ENCODE results near the gene ZFYVE19. TPM values are rescaled to one million over a fixed set of nuclear protein-coding genes. Genes with fewer than 3 reads are reported as not detected.

ZFYVE19 gene
- total and polyA plus RNA-seq, 4 experiments from 2014 or later: 10.4 to 35.0 (median 27.2) TPM

DNA sequence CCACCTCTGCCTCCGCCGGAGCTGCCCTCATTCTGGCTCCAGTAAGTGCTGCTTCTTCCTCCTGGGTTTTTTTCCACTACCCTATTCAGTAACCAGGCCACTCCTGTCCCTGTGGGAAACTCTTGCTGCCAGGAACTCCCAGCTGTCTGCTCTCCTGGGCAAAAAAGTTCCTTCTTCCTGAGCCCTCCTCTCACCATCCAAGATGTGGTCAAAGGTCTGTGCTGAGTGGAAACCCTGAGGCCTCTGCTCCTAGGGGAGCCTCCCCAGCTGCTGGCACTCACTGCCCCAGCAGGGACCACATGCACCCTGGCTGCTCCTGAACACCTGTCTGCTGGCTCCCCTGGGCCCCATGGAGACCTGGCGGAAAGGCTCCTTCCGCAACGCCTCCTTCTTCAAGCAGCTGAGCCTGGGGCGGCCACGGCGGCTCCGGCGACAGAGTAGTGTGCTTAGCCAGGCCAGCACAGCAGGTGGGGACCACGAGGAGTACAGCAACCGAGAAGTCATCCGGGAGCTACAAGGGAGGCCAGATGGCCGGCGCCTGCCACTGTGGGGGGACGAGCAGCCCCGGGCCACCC is 36.7 kb upstream of the ZFYVE19 start:
- H3K27ac Mint-ChIP-seq: peak overlapping the region in 6 of 7 donors; percentile 42 to 78 (median 74)
- Histone ChIP-seq H3K4me3 (ENCODE audit: low read length in 2 of 2) (no peak overlapping the region), H3K27me3 (ENCODE audit: insufficient read depth, low read length) (no peaks in the 10 kb centered on the region), H3K4me1 (ENCODE audit: insufficient read depth, low read length) (peaks cover 7% of the 10 kb centered on the region), H3K9me3 (ENCODE audit: control insufficient read depth in 1 of 2, low read length in 2 of 2) (no peaks in the 10 kb centered on the region), H3K27ac (ENCODE audit: low read depth, low read length) (no peak overlapping the region), H3K36me3 (ENCODE audit: insufficient read depth, low read length) (peaks cover 24% of the 10 kb centered on the region)
- H3K9me3 Mint-ChIP-seq: peaks cover 0 to 2% (median 0%) of the 10 kb centered on the region in 8 donors
- DNase-seq: no peak
- ChIA-PET CTCF (ENCODE audit: partially characterized antibody) (interaction anchor here (2.5 kb wide), 1 partner anchor 12 kb away, joined by 9 read pairs; no protein-coding TSS in a partner anchor), POLR2A (ENCODE audit: partially characterized antibody) (interaction anchor here (1.5 kb wide), 1 partner anchor 19 kb away, joined by 4 read pairs; no protein-coding TSS in a partner anchor)
- H3K4me3 Mint-ChIP-seq: no peak overlapping the region
- no peaks in the 10 kb centered on the region for H3K27me3 Mint-ChIP-seq
- peaks cover 8 to 37% of the 10 kb centered on the region in 2 donors for H3K36me3 Mint-ChIP-seq
- intact Hi-C loops (cut with micrococcal nuclease): no loop called here
- peaks cover 4 to 29% (median 19%) of the 10 kb centered on the region in 4 donors for H3K4me1 Mint-ChIP-seq

DNA sequence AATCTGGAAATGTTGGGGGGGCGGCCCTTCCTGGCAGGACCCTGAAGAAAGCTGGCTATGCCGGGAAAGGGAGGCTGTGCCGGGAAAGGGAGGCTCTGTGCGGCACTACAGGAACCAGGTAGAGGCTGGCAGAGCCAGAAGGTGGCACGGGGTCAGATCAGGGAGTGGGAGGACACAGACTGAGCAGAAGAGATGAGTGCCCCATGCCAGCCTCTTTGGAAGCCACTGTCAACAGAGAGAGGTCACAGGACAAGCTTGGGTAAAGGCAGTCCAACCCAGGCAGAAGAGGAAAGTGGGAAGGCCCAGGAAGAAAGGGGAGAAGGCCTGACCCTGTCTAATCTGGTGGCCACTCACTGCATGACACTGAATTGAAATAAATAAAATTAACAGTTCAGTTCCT is 35.6 kb upstream of the ZFYVE19 start:
- H3K36me3 Mint-ChIP-seq: peaks cover 8 to 41% of the 10 kb centered on the region in 2 donors
- H3K27me3 Mint-ChIP-seq: no peaks in the 10 kb centered on the region
- peaks cover 34% of the 10 kb centered on the region for H3K36me3 ChIP-seq (ENCODE audit: insufficient read depth, low read length)
- no peaks in the 10 kb centered on the region for H3K9me3 ChIP-seq (ENCODE audit: control insufficient read depth in 1 of 2, low read length in 2 of 2)
- intact Hi-C loops (cut with micrococcal nuclease): no loop called here
- H3K4me1 ChIP-seq (ENCODE audit: insufficient read depth, low read length): no peaks in the 10 kb centered on the region
- H3K27me3 ChIP-seq (ENCODE audit: insufficient read depth, low read length): no peaks in the 10 kb centered on the region
- peak overlapping the region in 2 of 7 donors; percentile 29 to 85 for H3K27ac Mint-ChIP-seq
- CTCF ChIA-PET (ENCODE audit: partially characterized antibody): interaction anchor here (1.2 to 2.5 kb wide), 2 partner anchors 11 kb away, joined by 4 to 9 read pairs; no protein-coding TSS in a partner anchor
- POLR2A ChIA-PET (ENCODE audit: partially characterized antibody): interaction anchor here (1.2 kb wide), 1 partner anchor 17 kb away, joined by 4 read pairs; the partner anchor contains the start of gene RMDN3
- H3K4me1 Mint-ChIP-seq: peaks cover 0 to 19% (median 11%) of the 10 kb centered on the region in 4 donors
- no peak overlapping the region for H3K4me3 Mint-ChIP-seq
- DNase-seq: no peak
- peaks cover 0 to 2% (median 0%) of the 10 kb centered on the region in 8 donors for H3K9me3 Mint-ChIP-seq
- no peak overlapping the region for H3K4me3 ChIP-seq (ENCODE audit: low read length in 2 of 2)
- no peak overlapping the region for H3K27ac ChIP-seq (ENCODE audit: low read depth, low read length)

DNA sequence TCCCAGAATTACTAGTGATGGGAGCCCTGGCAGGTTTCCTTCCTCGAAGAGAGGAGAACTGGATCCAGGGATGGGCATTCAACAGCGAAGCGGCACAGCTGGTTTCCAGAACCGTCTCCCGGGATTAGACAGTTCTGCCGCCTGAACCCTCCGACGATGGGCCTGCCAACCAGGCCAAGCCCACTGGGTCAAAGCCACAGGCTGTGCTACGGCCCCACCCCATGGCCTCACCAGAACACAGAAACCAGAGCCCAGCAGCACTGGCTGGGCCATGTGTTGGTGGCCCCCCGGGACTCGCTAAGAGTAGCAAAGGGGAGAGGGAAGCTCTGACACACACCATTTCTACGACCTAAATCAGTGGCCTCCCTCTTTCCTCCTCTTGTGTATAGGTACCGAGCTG is 34.9 kb upstream of the ZFYVE19 start:
- Mint-ChIP-seq H3K4me1 (peaks cover 6 to 24% (median 16%) of the 10 kb centered on the region in 4 donors), H3K27me3 (no peaks in the 10 kb centered on the region), H3K27ac (no peak overlapping the region), H3K4me3 (no peak overlapping the region), H3K9me3 (peaks cover 0 to 2% (median 0%) of the 10 kb centered on the region in 8 donors), H3K36me3 (peaks cover 14 to 48% of the 10 kb centered on the region in 2 donors)
- no peak for DNase-seq
- ChIA-PET POLR2A (ENCODE audit: partially characterized antibody) (interaction anchor here (1.2 to 2.1 kb wide), 2 partner anchors 8 to 17 kb away, joined by 4 to 8 read pairs; partner anchors contain the start of genes GCHFR and RMDN3), CTCF (ENCODE audit: partially characterized antibody) (interaction anchor here (1.2 to 1.9 kb wide), 2 partner anchors 10 to 92 kb away, joined by 4 read pairs; no protein-coding TSS in a partner anchor)
- Histone ChIP-seq H3K9me3 (ENCODE audit: control insufficient read depth in 1 of 2, low read length in 2 of 2) (no peaks in the 10 kb centered on the region), H3K27ac (ENCODE audit: low read depth, low read length) (no peak overlapping the region), H3K4me3 (ENCODE audit: low read length in 2 of 2) (no peak overlapping the region), H3K27me3 (ENCODE audit: insufficient read depth, low read length) (no peaks in the 10 kb centered on the region), H3K36me3 (ENCODE audit: insufficient read depth, low read length) (peaks cover 40% of the 10 kb centered on the region), H3K4me1 (ENCODE audit: insufficient read depth, low read length) (peaks cover 4% of the 10 kb centered on the region)
- intact Hi-C loops (cut with micrococcal nuclease): no loop called here

DNA sequence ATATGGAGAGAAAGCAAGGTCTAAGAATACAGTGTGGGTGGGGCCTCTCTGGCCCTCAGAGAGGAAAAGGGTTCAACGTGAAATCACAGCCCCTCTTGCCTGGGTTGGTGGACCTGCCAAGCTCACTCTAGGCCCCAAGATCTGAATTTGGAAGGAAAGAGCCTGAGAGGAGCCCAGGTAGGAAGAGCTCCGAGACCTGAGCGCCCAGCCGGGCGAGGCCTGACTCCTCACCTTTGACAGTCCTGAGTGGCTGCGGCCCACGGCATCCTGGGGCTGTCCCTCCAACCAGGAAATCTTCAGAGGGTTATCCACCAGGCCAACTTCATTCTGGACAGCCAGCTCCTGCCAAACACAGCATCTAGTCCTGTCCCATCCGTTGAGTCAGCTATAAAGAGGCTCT is 33.4 kb upstream of the ZFYVE19 start:
- Histone ChIP-seq H3K9me3 (ENCODE audit: control insufficient read depth in 1 of 2, low read length in 2 of 2) (no peaks in the 10 kb centered on the region), H3K4me3 (ENCODE audit: low read length in 2 of 2) (no peak overlapping the region), H3K36me3 (ENCODE audit: insufficient read depth, low read length) (peaks cover 46% of the 10 kb centered on the region), H3K27ac (ENCODE audit: low read depth, low read length) (no peak overlapping the region), H3K4me1 (ENCODE audit: insufficient read depth, low read length) (peaks cover 6% of the 10 kb centered on the region), H3K27me3 (ENCODE audit: insufficient read depth, low read length) (no peaks in the 10 kb centered on the region)
- peak overlapping the region in 1 of 7 donors; percentile 43 for H3K27ac Mint-ChIP-seq
- H3K4me3 Mint-ChIP-seq: no peak overlapping the region
- H3K27me3 Mint-ChIP-seq: no peaks in the 10 kb centered on the region
- DNase-seq: no peak
- ChIA-PET POLR2A (ENCODE audit: partially characterized antibody) (interaction anchor here (0.6 to 2.1 kb wide), 2 partner anchors 9 to 204 kb away, joined by 4 to 8 read pairs; partner anchors contain the start of genes GCHFR and RPUSD2), CTCF (ENCODE audit: partially characterized antibody) (interaction anchor here (1.5 to 1.9 kb wide), 2 partner anchors 9 to 94 kb away, joined by 4 to 8 read pairs; no protein-coding TSS in a partner anchor)
- H3K36me3 Mint-ChIP-seq: peaks cover 14 to 50% of the 10 kb centered on the region in 2 donors
- peaks cover 0 to 2% (median 0%) of the 10 kb centered on the region in 8 donors for H3K9me3 Mint-ChIP-seq
- intact Hi-C loops (cut with micrococcal nuclease): no loop called here
- peaks cover 6 to 24% (median 15%) of the 10 kb centered on the region in 4 donors for H3K4me1 Mint-ChIP-seq

DNA sequence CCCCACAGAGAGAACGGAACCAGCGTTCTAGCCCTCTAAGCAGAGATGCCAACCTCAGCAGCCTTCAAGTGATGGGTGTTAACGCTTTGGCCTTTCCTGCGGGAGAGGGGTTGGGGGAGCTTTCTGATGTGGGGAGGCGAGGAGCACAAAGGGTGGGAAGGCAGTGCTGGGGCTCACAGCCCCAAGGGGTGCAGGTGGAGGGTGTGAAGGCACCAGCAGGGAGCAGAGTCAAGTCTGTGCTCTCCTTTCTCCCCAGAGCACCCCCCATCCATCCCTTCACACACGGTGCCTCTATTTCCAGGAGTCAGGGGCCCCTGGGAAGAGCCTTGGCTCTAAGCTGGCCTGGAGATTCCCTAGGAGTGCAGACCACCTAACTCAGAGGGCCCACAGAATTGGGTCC is 33.0 kb upstream of the ZFYVE19 start:
- DNase-seq: no peak
- ChIA-PET POLR2A (ENCODE audit: partially characterized antibody) (interaction anchor here (2.1 kb wide), 1 partner anchor 10 kb away, joined by 8 read pairs; the partner anchor contains the start of gene GCHFR), CTCF (ENCODE audit: partially characterized antibody) (interaction anchor here (1.5 kb wide), 1 partner anchor 9 kb away, joined by 8 read pairs; no protein-coding TSS in a partner anchor)
- Histone ChIP-seq H3K27ac (ENCODE audit: low read depth, low read length) (no peak overlapping the region), H3K9me3 (ENCODE audit: control insufficient read depth in 1 of 2, low read length in 2 of 2) (no peaks in the 10 kb centered on the region), H3K27me3 (ENCODE audit: insufficient read depth, low read length) (no peaks in the 10 kb centered on the region), H3K4me3 (ENCODE audit: low read length in 2 of 2) (no peak overlapping the region), H3K36me3 (ENCODE audit: insufficient read depth, low read length) (peaks cover 50% of the 10 kb centered on the region), H3K4me1 (ENCODE audit: insufficient read depth, low read length) (peaks cover 6% of the 10 kb centered on the region)
- Mint-ChIP-seq H3K4me3 (no peak overlapping the region), H3K27ac (no peak overlapping the region), H3K4me1 (peaks cover 6 to 24% (median 11%) of the 10 kb centered on the region in 4 donors), H3K27me3 (no peaks in the 10 kb centered on the region), H3K36me3 (peaks cover 14 to 48% of the 10 kb centered on the region in 2 donors), H3K9me3 (peaks cover 0 to 2% (median 0%) of the 10 kb centered on the region in 8 donors)
- intact Hi-C loops (cut with micrococcal nuclease): no loop called here

DNA sequence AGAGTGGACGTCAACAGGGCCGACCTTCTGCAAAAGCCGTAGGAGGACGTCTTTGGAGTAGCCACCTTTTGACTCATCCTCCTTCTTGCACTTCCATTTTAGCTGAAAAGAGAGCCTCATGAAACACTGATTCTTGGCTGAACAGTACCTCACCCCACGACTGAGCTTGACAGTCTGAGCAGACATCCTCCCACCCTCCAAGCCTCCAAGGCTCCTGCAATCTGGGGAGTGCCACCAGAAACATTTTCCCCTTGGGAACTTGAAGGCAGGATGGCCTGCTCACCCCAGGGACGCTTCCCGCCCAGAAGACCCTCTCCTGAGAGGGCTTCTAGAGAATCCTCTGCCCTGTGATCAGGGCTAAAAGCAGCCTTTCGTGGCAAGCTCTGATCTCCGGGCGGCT is 31.9 kb upstream of the ZFYVE19 start:
- Histone ChIP-seq H3K36me3 (ENCODE audit: insufficient read depth, low read length) (peaks cover 61% of the 10 kb centered on the region), H3K27me3 (ENCODE audit: insufficient read depth, low read length) (no peaks in the 10 kb centered on the region), H3K9me3 (ENCODE audit: control insufficient read depth in 1 of 2, low read length in 2 of 2) (no peaks in the 10 kb centered on the region), H3K27ac (ENCODE audit: low read depth, low read length) (no peak overlapping the region), H3K4me1 (ENCODE audit: insufficient read depth, low read length) (peaks cover 6% of the 10 kb centered on the region), H3K4me3 (ENCODE audit: low read length in 2 of 2) (no peak overlapping the region)
- CTCF ChIA-PET (ENCODE audit: partially characterized antibody): interaction anchor here (1.4 kb wide), 1 partner anchor 10 kb away, joined by 8 read pairs; no protein-coding TSS in a partner anchor
- Mint-ChIP-seq H3K27me3 (no peaks in the 10 kb centered on the region), H3K27ac (peak overlapping the region in 1 of 7 donors; percentile 32), H3K36me3 (peaks cover 18 to 49% of the 10 kb centered on the region in 2 donors), H3K4me1 (peaks cover 3 to 14% (median 7%) of the 10 kb centered on the region in 4 donors), H3K9me3 (peaks cover 0 to 2% (median 0%) of the 10 kb centered on the region in 8 donors), H3K4me3 (no peak overlapping the region)
- POLR2A ChIA-PET (ENCODE audit: partially characterized antibody): no interaction called here
- no peak for DNase-seq
- intact Hi-C loops (cut with micrococcal nuclease): no loop called here
